Mucosa of gallbladder (tissue), 1 donor: Measurements from ENCODE around the gene TMEM168. TPM values are rescaled to one million over a fixed set of nuclear protein-coding genes. Genes with fewer than 3 reads are reported as not detected.

Experiments used
- DNase-seq: peaks from one replicate; pipeline ENCODE4 v3.0.0-alpha.2; 2020; ENCODE audit warnings: low spot score
- total RNA-seq: library from RNA; stranded (reverse); gene quantifications from one replicate; pipeline ENCODE4 v1.2.1, GENCODE V29; 2021
- donor health status: DM: no; HTN: no; CAD: no.

Gene TMEM168
- total RNA-seq, 1 donor from 2014 or later = 20.1 TPM

DNA sequence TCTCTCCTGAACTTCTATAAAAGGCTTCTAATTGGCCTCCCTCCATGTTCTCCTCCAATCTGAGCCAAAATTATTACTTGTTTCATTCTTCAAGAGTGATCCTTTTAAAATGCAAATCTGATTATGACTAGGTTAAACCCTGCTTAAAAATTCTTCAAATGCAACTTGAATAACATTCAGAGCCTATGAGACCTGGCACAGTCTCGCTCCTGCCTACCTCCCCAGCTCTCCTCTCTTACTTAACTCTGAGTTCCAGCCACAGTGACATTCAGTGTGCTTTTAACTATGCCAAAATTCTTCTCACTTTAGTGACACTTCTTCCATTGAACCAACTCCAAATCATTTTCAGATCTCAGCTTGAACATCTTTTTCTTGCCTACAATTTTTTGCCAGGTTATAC, 68.8 kb downstream of the TMEM168 start:
- DNase-seq = no peak

DNA sequence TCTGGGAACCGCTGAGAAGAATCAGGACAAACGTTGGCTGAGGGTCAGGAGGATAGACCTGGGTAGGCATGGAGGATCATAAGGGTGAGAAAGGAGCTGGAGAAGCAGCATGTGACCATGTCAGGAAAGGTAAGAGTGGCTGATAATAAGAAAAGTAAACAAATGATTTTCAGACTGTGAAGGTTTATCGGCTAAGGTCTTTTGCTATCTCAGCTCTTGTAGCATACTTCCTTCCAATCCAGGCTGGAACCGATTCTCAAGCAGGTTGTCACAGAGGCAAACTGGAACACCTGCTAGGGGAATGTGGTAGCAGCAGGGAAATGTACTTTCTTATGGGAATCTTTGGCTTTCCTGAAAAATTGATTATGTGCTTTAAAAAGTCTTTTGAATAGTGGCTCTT, 74.7 kb downstream of the TMEM168 start:
- no peak for DNase-seq

DNA sequence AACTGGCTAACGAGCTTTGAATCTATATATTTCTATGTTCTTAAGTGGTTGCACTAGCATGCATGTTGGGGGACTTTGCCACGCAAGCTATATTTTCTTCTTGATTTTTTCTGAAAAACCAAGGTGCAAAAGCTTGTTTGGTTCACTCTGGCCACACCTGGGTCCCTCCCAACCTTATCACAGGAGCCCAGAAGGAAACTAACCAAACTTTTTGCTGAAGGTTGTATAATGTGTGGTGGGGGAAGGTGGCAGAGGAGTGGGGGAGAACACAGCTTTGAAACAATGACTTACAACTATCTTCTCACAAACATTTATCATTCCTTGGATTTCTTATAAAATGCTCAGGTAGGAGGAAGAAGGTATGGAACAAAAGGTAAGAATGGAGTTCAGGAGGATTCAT, 75.3 kb downstream of the TMEM168 start:
- DNase-seq = no peak
